ENCODE data around the gene IPO11.

DNA sequence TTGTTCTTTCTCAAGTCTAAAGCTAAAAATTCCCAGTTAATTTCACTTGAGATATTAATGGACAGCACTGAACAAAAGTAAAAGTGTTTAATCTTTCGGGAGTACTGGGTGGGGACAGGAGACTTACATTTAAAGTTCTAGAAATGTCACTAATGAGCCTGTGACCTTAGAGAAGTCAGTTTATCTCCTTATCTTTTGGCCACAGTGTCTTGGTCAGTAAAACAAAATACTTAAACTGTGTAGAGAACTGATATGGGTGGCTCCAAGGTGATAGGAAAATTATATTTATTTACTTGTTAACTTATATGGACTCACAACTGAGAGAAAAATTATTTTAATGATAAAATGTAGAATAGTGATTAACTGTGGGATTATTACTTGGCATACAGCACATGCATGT, 8.9 kb downstream of the IPO11 start:
- TF ChIP-seq, protein P1, sequence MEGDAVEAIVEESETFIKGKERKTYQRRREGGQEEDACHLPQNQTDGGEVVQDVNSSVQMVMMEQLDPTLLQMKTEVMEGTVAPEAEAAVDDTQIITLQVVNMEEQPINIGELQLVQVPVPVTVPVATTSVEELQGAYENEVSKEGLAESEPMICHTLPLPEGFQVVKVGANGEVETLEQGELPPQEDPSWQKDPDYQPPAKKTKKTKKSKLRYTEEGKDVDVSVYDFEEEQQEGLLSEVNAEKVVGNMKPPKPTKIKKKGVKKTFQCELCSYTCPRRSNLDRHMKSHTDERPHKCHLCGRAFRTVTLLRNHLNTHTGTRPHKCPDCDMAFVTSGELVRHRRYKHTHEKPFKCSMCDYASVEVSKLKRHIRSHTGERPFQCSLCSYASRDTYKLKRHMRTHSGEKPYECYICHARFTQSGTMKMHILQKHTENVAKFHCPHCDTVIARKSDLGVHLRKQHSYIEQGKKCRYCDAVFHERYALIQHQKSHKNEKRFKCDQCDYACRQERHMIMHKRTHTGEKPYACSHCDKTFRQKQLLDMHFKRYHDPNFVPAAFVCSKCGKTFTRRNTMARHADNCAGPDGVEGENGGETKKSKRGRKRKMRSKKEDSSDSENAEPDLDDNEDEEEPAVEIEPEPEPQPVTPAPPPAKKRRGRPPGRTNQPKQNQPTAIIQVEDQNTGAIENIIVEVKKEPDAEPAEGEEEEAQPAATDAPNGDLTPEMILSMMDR (IDR thresholded peaks at IDR 0.05): no peak
- TF ChIP-seq EP300 (IDR thresholded peaks at IDR 0.05) (no peak), POLR2A (IDR thresholded peaks at IDR 0.05) (no peak)

Data from suprapubic skin (tissue), 3 donors.